Esophagus squamous epithelium (tissue), 5 donors: ENCODE measurements around the gene IFRD2. TPM values are rescaled to one million over a fixed set of nuclear protein-coding genes. Genes with fewer than 3 reads are reported as not detected.
A peak's percentile ranks its signal among the peaks of the same experiment; 100 is the strongest.
"Not testable (repeated sequence)": the region's sequence is repeated elsewhere in the genome, so short reads cannot be mapped to it uniquely, and the experiment has no call there.

Experiments
- DNase-seq: peaks from one replicate; lab custom pipeline; 2025; lab: John Stamatoyannopoulos, UW
- H3K27ac ChIP-seq, 4 donors: fragments of 200-600 bp; sonication (generic); one replicate each; pipeline ENCODE4 v1.5.1; 2016 to 2019; ENCODE audit warnings: mild to moderate bottlenecking in 1 of 4
- H3K27me3 ChIP-seq, 4 donors: fragments of 200-600 bp; sonication (generic); 1 replicate in 3 of 4; 2 replicates in 1 of 4; pipeline versions ENCODE4 v1.5.1 to v1.6.0; 2017 to 2021; ENCODE audit warnings: antibody characterized with exemption in 1 of 4
- H3K36me3 ChIP-seq, 3 donors: fragments of 200-600 bp; sonication (generic); one replicate each; pipeline ENCODE4 v1.5.1; 2016 to 2019
- H3K4me1 ChIP-seq, 3 donors: fragments of 200-600 bp; sonication (generic); one replicate each; pipeline ENCODE4 v1.5.1; 2017 to 2019
- H3K4me3 ChIP-seq, 4 donors: fragments of 200-600 bp; sonication (generic); 1 replicate in 3 of 4; 2 replicates in 1 of 4; pipeline ENCODE4 v1.5.1; 2016 to 2019; ENCODE audit warnings: mild to moderate bottlenecking in 2 of 4, moderate library complexity in 1 of 4
- H3K9me3 ChIP-seq, 3 donors: fragments of 200-600 bp; sonication (generic); one replicate each; pipeline ENCODE4 v1.5.1; 2016 to 2019
- POLR2A ChIP-seq, 4 donors: fragments of 450-650 bp; IDR thresholded peaks; one replicate each; pipeline ENCODE4 v1.6.1; 2017; ENCODE audit warnings: antibody characterized with exemption in 4 of 4, mild to moderate bottlenecking in 4 of 4, moderate library complexity in 3 of 4
- WGBS, 2 donors: methylation state at CpG; one replicate each; pipeline ENCODE4 v1.1.5; 2018; 5-methylcytosine and 5-hydroxymethylcytosine counted together
- intact Hi-C: fragments of 100-400 bp; cut with DNase I; formaldehyde crosslinking; loops from one replicate; pipeline ENCODE4 v1.15.0; 2022
- total RNA-seq, 4 donors: library from RNA; depleted of rRNA; stranded (reverse); fragments of >200 nt; gene quantifications; one replicate each; pipeline ENCODE4 v1.1.0, GENCODE V29; 2016
- TF ChIP-seq, protein P1 (sequence below), 6 experiments: fragments of 450-650 bp in 4 of 6; fragments of 200-600 bp in 2 of 6; sonication (generic) in 2 of 6; IDR thresholded peaks; one replicate each; pipeline ENCODE4 v1.5.1; 2016 to 2019; ENCODE audit warnings: antibody characterized with exemption in 6 of 6, mild to moderate bottlenecking in 4 of 6, moderate library complexity in 4 of 6
- donor health status: DM: yes; HTN: yes; CAD: no.

IFRD2 gene
- total RNA-seq, 4 donors from 2014 or later = 49.0 to 100 (median 72.9) TPM

DNA sequence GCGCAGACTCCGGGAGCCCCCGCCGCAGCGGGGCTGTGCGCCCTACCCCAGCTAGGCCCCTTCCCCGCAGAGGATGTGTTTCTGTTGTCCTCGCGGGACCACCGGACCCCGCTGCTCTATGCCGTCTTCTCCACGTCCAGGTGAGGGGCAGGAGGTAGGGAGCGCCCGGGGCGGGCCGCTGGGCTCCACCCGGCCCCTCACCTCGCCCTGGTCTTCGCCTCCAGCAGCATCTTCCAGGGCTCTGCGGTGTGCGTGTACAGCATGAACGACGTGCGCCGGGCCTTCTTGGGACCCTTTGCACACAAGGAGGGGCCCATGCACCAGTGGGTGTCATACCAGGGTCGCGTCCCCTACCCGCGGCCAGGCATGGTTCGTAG is 18.6 kb downstream of the IFRD2 start:
- TF ChIP-seq, protein P1, sequence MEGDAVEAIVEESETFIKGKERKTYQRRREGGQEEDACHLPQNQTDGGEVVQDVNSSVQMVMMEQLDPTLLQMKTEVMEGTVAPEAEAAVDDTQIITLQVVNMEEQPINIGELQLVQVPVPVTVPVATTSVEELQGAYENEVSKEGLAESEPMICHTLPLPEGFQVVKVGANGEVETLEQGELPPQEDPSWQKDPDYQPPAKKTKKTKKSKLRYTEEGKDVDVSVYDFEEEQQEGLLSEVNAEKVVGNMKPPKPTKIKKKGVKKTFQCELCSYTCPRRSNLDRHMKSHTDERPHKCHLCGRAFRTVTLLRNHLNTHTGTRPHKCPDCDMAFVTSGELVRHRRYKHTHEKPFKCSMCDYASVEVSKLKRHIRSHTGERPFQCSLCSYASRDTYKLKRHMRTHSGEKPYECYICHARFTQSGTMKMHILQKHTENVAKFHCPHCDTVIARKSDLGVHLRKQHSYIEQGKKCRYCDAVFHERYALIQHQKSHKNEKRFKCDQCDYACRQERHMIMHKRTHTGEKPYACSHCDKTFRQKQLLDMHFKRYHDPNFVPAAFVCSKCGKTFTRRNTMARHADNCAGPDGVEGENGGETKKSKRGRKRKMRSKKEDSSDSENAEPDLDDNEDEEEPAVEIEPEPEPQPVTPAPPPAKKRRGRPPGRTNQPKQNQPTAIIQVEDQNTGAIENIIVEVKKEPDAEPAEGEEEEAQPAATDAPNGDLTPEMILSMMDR (IDR thresholded peaks at IDR 0.05) = no peak
- TF ChIP-seq POLR2A (IDR thresholded peaks at IDR 0.05) = no peak
- no peaks in the 10 kb centered on the region for H3K9me3 ChIP-seq
- 38 to 66% methylated on average over 6 to 7 of the region's 31 CpGs for WGBS, 2 donors
- H3K4me3 ChIP-seq = peak overlapping the region in 2 of 4 donors; percentile 39 to 63
- DNase-seq = no peak
- H3K36me3 ChIP-seq = no peaks in the 10 kb centered on the region
- H3K4me1 ChIP-seq = peaks cover 18 to 70% (median 42%) of the 10 kb centered on the region in 3 donors
- intact Hi-C loops = loop anchor here (2.0 to 10.0 kb wide), 3 partner anchors 47 to 81 kb away; partner anchors contain the start of genes GNAT1, HYAL2 and TUSC2
- H3K27me3 ChIP-seq = peaks cover 0 to 40% (median 3%) of the 10 kb centered on the region in 4 donors
- peak overlapping the region in 1 of 4 donors; percentile 43 for H3K27ac ChIP-seq

DNA sequence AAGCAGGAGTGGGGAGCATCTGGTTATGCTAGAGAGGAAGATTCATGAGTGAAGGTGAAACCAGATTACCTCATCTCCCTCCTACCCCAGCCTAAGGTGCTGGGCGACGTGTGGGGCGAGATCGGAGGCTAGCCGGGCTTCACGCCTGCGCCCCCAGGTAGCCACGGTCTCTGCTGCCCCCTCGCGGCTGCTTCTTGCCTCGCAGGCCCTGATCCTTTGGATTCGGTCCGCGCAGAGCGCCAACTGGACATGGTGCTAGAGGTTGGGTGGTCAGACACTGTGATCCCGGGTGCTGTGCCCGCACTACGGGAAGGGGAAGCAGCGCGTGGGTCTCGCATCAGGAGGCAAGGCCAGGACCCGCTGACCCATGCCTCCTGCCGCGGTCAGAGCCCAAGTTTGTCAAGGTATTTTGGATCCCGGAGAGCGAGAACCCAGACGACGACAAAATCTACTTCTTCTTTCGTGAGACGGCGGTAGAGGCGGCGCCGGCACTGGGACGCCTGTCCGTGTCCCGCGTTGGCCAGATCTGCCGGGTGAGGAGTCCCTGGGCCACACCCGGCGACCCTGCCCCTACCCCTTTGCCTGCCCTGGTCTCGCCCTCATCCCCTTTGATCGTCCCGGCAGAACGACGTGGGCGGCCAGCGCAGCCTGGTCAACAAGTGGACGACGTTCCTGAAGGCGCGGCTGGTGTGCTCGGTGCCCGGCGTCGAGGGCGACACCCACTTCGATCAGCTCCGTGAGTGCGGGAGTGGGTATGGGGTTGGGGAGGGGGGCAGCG is 19.1 kb downstream of the IFRD2 start:
- intact Hi-C loops = loop anchor here (2.0 to 10.0 kb wide), 3 partner anchors 46 to 81 kb away; partner anchors contain the start of genes GNAT1, HYAL2 and TUSC2
- WGBS, 2 donors = 0 to 5% methylated on average over 7 to 26 of the region's 61 CpGs
- no peaks in the 10 kb centered on the region for H3K9me3 ChIP-seq
- H3K27ac ChIP-seq = peak overlapping the region in 2 of 4 donors; percentile 43 to 49
- H3K27me3 ChIP-seq = peaks cover 0 to 40% (median 3%) of the 10 kb centered on the region in 4 donors
- H3K4me3 ChIP-seq = peak overlapping the region; percentile 18 to 63 (median 40)
- TF ChIP-seq, protein P1 (IDR thresholded peaks at IDR 0.05) = peak; percentile 97 to 100 (median 99)
- no peak for TF ChIP-seq POLR2A (IDR thresholded peaks at IDR 0.05)
- no peak for DNase-seq
- no peaks in the 10 kb centered on the region for H3K36me3 ChIP-seq
- H3K4me1 ChIP-seq = peaks cover 22 to 74% (median 48%) of the 10 kb centered on the region in 3 donors

DNA sequence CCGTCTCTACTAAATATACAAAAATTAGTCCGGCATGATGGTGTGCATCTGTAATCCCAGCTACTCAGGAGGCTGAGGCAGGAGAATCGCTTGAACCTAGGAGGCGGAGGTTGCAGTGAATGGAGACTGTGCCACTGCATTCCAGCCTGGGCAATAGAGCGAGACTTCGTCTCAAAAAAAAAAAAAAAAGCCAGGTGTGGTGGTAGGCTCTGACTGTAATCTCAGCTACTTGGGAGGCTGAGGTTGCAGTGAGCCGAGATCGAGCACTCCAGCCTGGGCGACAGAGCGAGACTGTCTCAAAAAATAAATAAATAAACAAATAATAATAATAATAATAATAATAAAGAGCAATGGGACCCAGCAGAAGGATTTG is 19.7 kb downstream of the IFRD2 start:
- not testable (repeated sequence) for H3K9me3 ChIP-seq, DNase-seq, H3K36me3 ChIP-seq
- Histone ChIP-seq H3K4me1 (peaks cover 22 to 80% (median 53%) of the 10 kb centered on the region in 3 donors), H3K4me3 (peak overlapping the region in 3 of 4 donors; percentile 39 to 63 (median 40)), H3K27ac (peak overlapping the region in 1 of 4 donors; percentile 43), H3K27me3 (peaks cover 0 to 40% (median 3%) of the 10 kb centered on the region in 4 donors)
- intact Hi-C loops = loop anchor here (2.0 to 10.0 kb wide), 3 partner anchors 46 to 80 kb away; partner anchors contain the start of genes GNAT1, HYAL2 and TUSC2
- WGBS, 2 donors = 58 to 65% methylated on average over 10 of the region's 10 CpGs

DNA sequence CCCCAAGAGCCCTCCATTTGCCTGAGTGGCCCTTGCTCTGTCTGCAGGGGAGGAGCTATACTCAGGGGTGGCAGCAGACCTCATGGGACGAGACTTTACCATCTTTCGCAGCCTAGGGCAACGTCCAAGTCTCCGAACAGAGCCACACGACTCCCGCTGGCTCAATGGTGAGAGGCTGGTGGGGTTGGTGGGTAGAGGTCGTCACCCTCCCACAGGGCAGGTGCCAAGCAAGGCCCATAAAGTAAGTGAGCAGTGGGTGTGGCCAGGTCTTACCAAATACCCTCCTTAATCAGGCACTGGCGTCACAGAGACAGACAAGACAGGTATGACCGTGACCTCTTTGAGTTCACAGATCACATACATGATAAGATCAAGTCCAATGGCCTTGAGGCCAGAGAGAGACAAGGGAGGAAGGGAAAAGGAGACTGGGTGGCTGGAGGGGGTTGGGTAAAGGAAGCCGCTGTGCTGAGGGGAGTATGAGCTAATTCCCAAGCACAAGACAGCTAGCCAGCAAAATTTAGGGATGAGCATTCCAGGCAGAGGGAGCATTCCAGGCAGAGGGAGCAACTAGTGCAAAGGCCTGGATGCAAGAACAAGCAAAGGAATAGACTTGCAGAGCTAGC is 20.8 kb downstream of the IFRD2 start:
- TF ChIP-seq POLR2A (IDR thresholded peaks at IDR 0.05) = no peak
- TF ChIP-seq, protein P1 (IDR thresholded peaks at IDR 0.05) = no peak
- WGBS, 2 donors = 85 to 88% methylated on average over 5 to 9 of the region's 10 CpGs

DNA sequence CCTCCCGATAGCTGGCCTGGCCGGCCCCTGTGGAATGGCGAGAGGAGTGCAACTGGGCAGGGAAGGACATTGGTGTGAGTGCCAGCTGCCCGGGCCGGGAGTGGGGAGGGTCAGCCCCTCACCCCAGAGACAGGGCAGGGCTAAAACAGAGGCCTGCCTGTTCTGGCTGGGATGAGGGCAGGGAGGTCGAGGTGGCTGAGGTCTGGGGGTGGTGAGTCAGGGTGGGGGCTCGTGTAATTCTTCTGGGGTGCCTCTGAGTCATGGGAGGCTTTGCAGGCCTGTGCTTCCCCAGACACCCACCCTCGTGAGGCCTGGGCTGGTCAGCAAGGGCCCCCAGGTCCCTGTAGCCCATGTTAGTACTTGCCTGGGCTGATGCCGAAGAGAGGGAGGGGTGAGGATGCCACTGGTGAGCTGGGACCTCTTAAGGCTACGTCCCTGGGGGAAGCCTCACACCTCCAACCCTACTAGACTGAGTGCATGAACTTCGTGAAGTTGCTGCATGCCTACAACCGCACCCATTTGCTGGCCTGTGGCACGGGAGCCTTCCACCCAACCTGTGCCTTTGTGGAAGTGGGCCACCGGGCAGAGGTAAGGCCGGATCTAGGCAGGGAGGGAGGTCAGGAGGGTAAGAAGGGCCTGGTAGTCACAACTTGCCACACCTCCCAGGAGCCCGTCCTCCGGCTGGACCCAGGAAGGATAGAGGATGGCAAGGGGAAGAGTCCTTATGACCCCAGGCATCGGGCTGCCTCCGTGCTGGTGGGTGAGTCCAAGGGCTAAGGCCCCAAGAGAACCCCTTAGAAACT is 21.6 kb downstream of the IFRD2 start:
- no peaks in the 10 kb centered on the region for H3K36me3 ChIP-seq
- no peak for DNase-seq
- peaks cover 22 to 95% (median 64%) of the 10 kb centered on the region in 3 donors for H3K4me1 ChIP-seq
- intact Hi-C loops = loop anchor here (5.0 to 10.0 kb wide), 2 partner anchors 54 to 78 kb away; partner anchors contain the start of genes GNAT1, HYAL2 and TUSC2
- peak overlapping the region in 3 of 4 donors; percentile 19 to 90 (median 88) for H3K27ac ChIP-seq
- no peak for TF ChIP-seq POLR2A (IDR thresholded peaks at IDR 0.05)
- TF ChIP-seq, protein P1 (IDR thresholded peaks at IDR 0.05) = no peak
- H3K9me3 ChIP-seq = no peaks in the 10 kb centered on the region
- H3K27me3 ChIP-seq = peaks cover 0 to 25% (median 3%) of the 10 kb centered on the region in 4 donors
- no peak overlapping the region for H3K4me3 ChIP-seq
- 84 to 93% methylated on average over 9 of the region's 19 CpGs for WGBS, 2 donors

More for the DNA sequence above, 20.8 kb downstream of the IFRD2 start:
- H3K9me3 ChIP-seq = no peaks in the 10 kb centered on the region
- H3K4me1 ChIP-seq = peaks cover 22 to 90% (median 58%) of the 10 kb centered on the region in 3 donors
- H3K4me3 ChIP-seq = no peak overlapping the region
- DNase-seq = no peak
- no peak overlapping the region for H3K27ac ChIP-seq
- H3K36me3 ChIP-seq = no peaks in the 10 kb centered on the region
- peaks cover 0 to 33% (median 3%) of the 10 kb centered on the region in 4 donors for H3K27me3 ChIP-seq
- intact Hi-C loops = loop anchor here (5.0 to 10.0 kb wide), 2 partner anchors 53 to 79 kb away; partner anchors contain the start of genes GNAT1, HYAL2 and TUSC2
